Karpas-422 (cell line): Measurements from ENCODE around the gene AVEN. TPM values are rescaled to one million over a fixed set of nuclear protein-coding genes. Genes with fewer than 3 reads are reported as not detected.

Source experiments
- total RNA-seq: library from RNA; depleted of rRNA; stranded (reverse); fragments of >200 nt; shearing (Covaris generic); gene quantifications from 2 replicates; pipeline ENCODE4 v1.2.3, GENCODE V29; 2014; ENCODE audit warnings: low replicate concordance; rRNA removed

AVEN gene
- total RNA-seq, 1 experiment from 2014 or later: 4.6 TPM

Other genes with a start within 250 kb of the AVEN start
- gene CHRM5, start 70.7 kb downstream of the AVEN start, total RNA-seq: not detected in 2 replicates
- 33.4 and 42.6 TPM in 2 replicates for gene EMC7, start 62.7 kb upstream of the AVEN start, total RNA-seq
- 5.2 and 6.4 TPM in 2 replicates for gene PGBD4, start 62.9 kb upstream of the AVEN start, total RNA-seq
- 29.0 and 61.3 TPM in 2 replicates for gene KATNBL1, start 170.9 kb upstream of the AVEN start, total RNA-seq
- gene EMC4, start 185.8 kb upstream of the AVEN start, total RNA-seq: 94.0 and 217 TPM in 2 replicates